GM12873 (cell line): Measurements from ENCODE around the gene ADAMTSL1.

ENCODE experiments used
- TF ChIP-seq, protein P1 (sequence below): IDR thresholded peaks from 2 replicates; pipeline ENCODE4 v1.5.1; 2012; ENCODE audit warnings: low read depth, mild to moderate bottlenecking, moderate library complexity, low read length, control low read depth; ENCODE audit not compliant: insufficient read depth; ENCODE audit errors: missing control alignments

Gene ADAMTSL1

GRCh38 chr9:18877984-18878383, 404.0 kb downstream of the ADAMTSL1 start:
- TF ChIP-seq, protein P1, sequence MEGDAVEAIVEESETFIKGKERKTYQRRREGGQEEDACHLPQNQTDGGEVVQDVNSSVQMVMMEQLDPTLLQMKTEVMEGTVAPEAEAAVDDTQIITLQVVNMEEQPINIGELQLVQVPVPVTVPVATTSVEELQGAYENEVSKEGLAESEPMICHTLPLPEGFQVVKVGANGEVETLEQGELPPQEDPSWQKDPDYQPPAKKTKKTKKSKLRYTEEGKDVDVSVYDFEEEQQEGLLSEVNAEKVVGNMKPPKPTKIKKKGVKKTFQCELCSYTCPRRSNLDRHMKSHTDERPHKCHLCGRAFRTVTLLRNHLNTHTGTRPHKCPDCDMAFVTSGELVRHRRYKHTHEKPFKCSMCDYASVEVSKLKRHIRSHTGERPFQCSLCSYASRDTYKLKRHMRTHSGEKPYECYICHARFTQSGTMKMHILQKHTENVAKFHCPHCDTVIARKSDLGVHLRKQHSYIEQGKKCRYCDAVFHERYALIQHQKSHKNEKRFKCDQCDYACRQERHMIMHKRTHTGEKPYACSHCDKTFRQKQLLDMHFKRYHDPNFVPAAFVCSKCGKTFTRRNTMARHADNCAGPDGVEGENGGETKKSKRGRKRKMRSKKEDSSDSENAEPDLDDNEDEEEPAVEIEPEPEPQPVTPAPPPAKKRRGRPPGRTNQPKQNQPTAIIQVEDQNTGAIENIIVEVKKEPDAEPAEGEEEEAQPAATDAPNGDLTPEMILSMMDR, result no peak

DNA sequence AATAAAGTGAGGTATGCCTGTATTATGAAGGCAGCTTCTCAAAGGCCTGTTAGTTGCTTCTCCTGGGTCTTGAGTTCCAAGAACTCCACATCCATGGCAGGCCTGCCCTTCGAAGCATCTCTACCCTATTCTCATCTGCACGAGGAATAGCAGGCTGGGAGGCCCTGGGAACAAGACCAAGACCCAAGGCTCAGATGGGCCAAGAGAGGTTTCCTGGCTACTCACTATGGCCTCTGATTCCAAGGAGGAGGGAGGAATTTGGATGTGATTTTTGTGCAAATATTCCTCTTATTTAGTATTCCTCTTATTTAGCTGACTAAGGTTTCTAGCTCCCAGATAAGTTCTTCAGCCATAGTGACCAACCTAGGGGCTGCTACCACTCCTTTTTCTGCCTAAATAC, 407.8 kb downstream of the ADAMTSL1 start:
- TF ChIP-seq, protein P1, result no peak

DNA sequence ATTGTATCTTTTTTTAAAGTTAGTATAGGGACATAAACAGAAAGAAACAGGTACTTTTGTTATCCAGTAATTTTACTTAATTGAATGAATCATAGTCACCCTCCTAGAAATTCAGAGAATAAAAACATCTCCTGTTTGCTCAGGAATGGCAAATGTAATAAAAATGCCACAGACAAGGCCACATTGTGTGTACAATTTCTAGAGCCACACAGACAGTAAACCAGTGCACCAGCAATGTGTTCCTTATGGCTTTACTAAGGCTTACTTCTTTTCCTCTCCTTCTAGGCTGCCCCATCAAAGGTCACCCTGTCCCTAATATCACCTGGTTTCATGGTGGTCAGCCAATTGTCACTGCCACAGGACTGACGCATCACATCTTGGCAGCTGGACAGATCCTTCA, 413.6 kb downstream of the ADAMTSL1 start:
- TF ChIP-seq, protein P1, result no peak

DNA sequence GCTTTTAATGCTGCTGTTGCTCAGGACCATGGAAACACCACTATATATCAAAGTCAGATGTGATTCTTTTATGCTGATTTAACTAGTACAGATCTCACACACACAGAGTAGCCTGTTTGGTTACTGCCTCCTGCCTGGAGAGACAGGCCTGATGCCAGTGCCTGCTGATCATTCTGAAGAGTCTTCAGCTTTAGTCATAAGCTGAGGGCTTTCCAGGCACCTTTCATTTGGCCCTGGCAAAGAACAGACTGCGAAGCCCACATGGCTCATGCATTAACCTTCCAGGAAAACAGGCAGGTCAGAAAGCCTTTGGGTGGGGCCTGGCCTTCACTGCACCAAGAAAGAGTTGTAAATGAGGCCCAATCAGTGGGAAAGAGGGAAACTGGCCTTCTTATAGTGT, 414.3 kb downstream of the ADAMTSL1 start:
- TF ChIP-seq, protein P1, result no peak

DNA sequence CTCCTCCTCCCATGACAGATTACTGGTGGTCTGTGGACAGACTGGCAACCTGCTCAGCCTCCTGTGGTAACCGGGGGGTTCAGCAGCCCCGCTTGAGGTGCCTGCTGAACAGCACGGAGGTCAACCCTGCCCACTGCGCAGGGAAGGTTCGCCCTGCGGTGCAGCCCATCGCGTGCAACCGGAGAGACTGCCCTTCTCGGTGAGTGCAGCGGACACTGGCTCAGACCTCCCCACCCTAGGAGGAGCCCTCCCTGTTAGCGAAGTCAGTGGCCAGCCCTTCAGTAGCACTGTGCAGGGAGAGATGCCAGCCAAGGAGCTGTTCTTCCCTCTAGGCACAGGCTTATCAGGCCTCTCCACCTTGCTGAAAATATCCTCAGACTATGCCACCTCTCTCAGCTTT, 415.6 kb downstream of the ADAMTSL1 start:
- TF ChIP-seq, protein P1, result no peak

DNA sequence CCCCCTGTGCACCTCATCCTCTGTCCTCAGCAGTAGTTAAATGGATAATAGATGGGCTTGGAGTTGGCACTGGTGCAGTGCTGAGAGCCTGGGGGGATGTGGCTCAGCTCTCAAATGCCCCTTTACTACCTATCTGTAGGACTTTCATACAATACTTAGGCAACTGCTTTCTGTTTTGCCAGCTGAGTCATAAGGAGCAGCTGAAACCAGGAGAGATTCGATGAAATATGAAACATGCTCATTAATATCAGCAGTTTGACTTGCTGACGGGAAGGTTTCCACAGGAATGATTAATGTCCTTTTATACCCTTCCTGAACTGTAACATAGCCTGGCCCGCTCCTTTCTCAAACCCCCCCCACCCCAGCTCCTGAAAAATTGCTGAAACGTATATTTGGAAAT, 416.4 kb downstream of the ADAMTSL1 start:
- TF ChIP-seq, protein P1, result no peak

GRCh38 chr9:18891946-18892670, 418.2 kb downstream of the ADAMTSL1 start:
- TF ChIP-seq, protein P1, result no peak
